ENCODE results near the gene DCP1A. TPM values are rescaled to one million over a fixed set of nuclear protein-coding genes. Genes with fewer than 3 reads are reported as not detected.
"Not testable (repeated sequence)": the region's sequence is repeated elsewhere in the genome, so short reads cannot be mapped to it uniquely, and the experiment has no call there.

Gene DCP1A
- total RNA-seq, 1 donor from 2014 or later, result 21.5 TPM

- no peak for ATAC-seq
- intact Hi-C loops (cut with micrococcal nuclease), result no loop called here
- no peak for DNase-seq
Observed at GRCh38 chr3:53253707-53254508, 93.4 kb downstream of the DCP1A start.

GRCh38 chr3:53252947-53253322 lies 94.4 kb downstream of the DCP1A start:
- DNase-seq; intact Hi-C loops (cut with micrococcal nuclease); ATAC-seq: not testable (repeated sequence)

- no peak for DNase-seq
- intact Hi-C loops (cut with micrococcal nuclease), result no loop called here
- ATAC-seq, result no peak
Observed at GRCh38 chr3:53252096-53252946, 95.0 kb downstream of the DCP1A start.

- DNase-seq, result no peak
- intact Hi-C loops (cut with micrococcal nuclease), result no loop called here
- no peak for ATAC-seq
Observed at GRCh38 chr3:53250881-53251605, 96.3 kb downstream of the DCP1A start.

GRCh38 chr3:53250453-53250852 lies 96.9 kb downstream of the DCP1A start:
- intact Hi-C loops (cut with micrococcal nuclease), result no loop called here

GRCh38 chr3:53248161-53248560 lies 99.2 kb downstream of the DCP1A start:
- DNase-seq (no peak), ATAC-seq (no peak)
- intact Hi-C loops (cut with micrococcal nuclease), result no loop called here

More at GRCh38 chr3:53250453-53250852, 96.9 kb downstream of the DCP1A start:
- ATAC-seq, result no peak
- DNase-seq, result no peak

GRCh38 chr3:53247619-53248018 lies 99.7 kb downstream of the DCP1A start:
- intact Hi-C loops (cut with micrococcal nuclease), result no loop called here
- no peak for DNase-seq
- ATAC-seq, result no peak

- DNase-seq (peak; percentile 62), ATAC-seq (peak; percentile 72)
- intact Hi-C loops (cut with micrococcal nuclease), result no loop called here
Observed at GRCh38 chr3:53244271-53244670, 103.1 kb downstream of the DCP1A start.

GRCh38 chr3:53243785-53244184 lies 103.6 kb downstream of the DCP1A start:
- intact Hi-C loops (cut with micrococcal nuclease), result no loop called here
- no peak for DNase-seq
- no peak for ATAC-seq

- intact Hi-C loops (cut with micrococcal nuclease), result no loop called here
- DNase-seq, result peak; percentile 49
- peak; percentile 17 for ATAC-seq
Observed at GRCh38 chr3:53243165-53243564, 104.2 kb downstream of the DCP1A start.

- intact Hi-C loops (cut with micrococcal nuclease), result no loop called here
- ATAC-seq (peak; percentile 8), DNase-seq (no peak)
Observed at GRCh38 chr3:53242642-53243041, 104.7 kb downstream of the DCP1A start.

- DNase-seq (peak; percentile 59), ATAC-seq (peak; percentile 74)
- intact Hi-C loops (cut with micrococcal nuclease), result no loop called here
Observed at GRCh38 chr3:53242155-53242554, 105.2 kb downstream of the DCP1A start.

- intact Hi-C loops (cut with micrococcal nuclease), result no loop called here
- ATAC-seq, result peak; percentile 14
- no peak for DNase-seq
Observed at GRCh38 chr3:53240989-53241972, 106.1 kb downstream of the DCP1A start.

- DNase-seq, result no peak
Observed at GRCh38 chr3:53239800-53240199, 107.5 kb downstream of the DCP1A start.

GRCh38 chr3:53238886-53239285 lies 108.5 kb downstream of the DCP1A start:
- intact Hi-C loops (cut with micrococcal nuclease), result no loop called here
- ATAC-seq, result no peak
- DNase-seq, result no peak

More at GRCh38 chr3:53239800-53240199, 107.5 kb downstream of the DCP1A start:
- intact Hi-C loops (cut with micrococcal nuclease), result no loop called here
- no peak for ATAC-seq

GRCh38 chr3:53238051-53238850 lies 109.1 kb downstream of the DCP1A start:
- ATAC-seq (no peak), DNase-seq (no peak)
- intact Hi-C loops (cut with micrococcal nuclease), result no loop called here

GRCh38 chr3:53236112-53236841 lies 111.1 kb downstream of the DCP1A start:
- peak; percentile 89 for ATAC-seq
- intact Hi-C loops (cut with micrococcal nuclease), result no loop called here
- peak; percentile 84 for DNase-seq

All from left ventricle myocardium superior (tissue), 1 donor.